ENCODE results near the gene IFNAR1. TPM values are rescaled to one million over a fixed set of nuclear protein-coding genes. Genes with fewer than 3 reads are reported as not detected.
A peak's percentile ranks its signal among the peaks of the same experiment; 100 is the strongest.

Gene IFNAR1
- 10 to 100 TPM; 11.7 to 16.9 TPM for total RNA-seq
- polyA plus RNA-seq (2013, experiment 1 of 2) = 20.8 TPM
- polyA plus RNA-seq (2013, experiment 2 of 2) = 18.7 TPM
- long read RNA-seq, experiment 1, full-length matches to known transcripts = 5 of 9 reads
- long read RNA-seq, experiment 1, partial matches to known transcripts = 2 of 9 reads
- long read RNA-seq, experiment 1, other reads (novel, unspliced or antisense) = 2 of 9 reads
- long read RNA-seq, experiment 2, full-length matches to known transcripts = 39 of 43 reads
- long read RNA-seq, experiment 2, partial matches to known transcripts = 2 of 43 reads
- long read RNA-seq, experiment 2, other reads (novel, unspliced or antisense) = 2 of 43 reads
- long read RNA-seq, experiment 3, full-length matches to known transcripts = 33 of 44 reads
- long read RNA-seq, experiment 3, partial matches to known transcripts = 7 of 44 reads
- long read RNA-seq, experiment 3, other reads (novel, unspliced or antisense) = 4 of 44 reads
- long read RNA-seq, experiment 4, full-length matches to known transcripts = 22 of 26 reads
- long read RNA-seq, experiment 4, partial matches to known transcripts = 0 of 26 reads
- long read RNA-seq, experiment 4, other reads (novel, unspliced or antisense) = 4 of 26 reads

DNA sequence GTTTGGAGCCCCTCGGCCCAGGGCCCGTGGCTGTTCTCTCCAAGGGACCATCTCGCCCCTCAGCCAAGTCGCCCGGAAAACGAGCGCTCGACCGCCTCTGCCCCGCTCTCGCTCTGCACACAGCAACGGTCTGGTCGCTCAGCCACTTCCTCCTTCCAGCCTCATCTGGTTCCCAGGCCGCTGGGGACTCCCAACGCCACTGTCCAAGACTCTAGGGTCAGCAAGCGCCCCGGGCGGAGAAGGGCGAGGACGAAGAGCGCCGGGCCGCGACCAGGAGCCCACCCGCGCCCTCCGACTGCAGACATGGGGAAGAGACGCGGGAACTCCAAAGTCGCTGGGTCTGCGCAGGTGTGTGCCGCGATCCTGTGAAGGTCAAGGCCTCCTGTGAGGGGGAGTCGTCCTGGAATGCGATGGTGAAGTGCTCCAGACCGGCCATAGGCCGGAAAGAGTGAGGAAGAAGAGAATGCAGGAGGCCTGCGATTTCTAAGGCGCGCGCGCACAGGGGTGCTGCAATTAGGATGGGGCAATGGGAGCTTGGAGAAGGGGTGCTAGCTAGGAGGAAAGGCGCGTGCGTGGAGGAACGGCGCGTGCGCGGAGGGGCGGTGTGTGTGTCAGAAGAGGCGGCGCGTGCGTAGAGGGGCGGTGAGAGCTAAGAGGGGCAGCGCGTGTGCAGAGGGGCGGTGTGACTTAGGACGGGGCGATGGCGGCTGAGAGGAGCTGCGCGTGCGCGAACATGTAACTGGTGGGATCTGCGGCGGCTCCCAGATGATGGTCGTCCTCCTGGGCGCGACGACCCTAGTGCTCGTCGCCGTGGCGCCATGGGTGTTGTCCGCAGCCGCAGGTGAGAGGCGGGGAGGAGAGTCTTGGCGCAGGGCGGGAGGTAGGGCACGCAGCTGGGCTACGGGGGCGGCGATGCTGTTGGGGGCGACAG lies at the start of gene IFNAR1:
TSS of gene IFNAR1 (plus strand) at position 680 of the 931 bp plus-strand sequence. CDS start at position 766, 86 bp downstream.
- no peaks in the 10 kb centered on the region for H3K4me1 Mint-ChIP-seq
- Histone ChIP-seq H3K27me3 (ENCODE audit: control insufficient read depth, insufficient read depth, low read length, poor library complexity, severe bottlenecking) (no peaks in the 10 kb centered on the region), H3K27ac (ENCODE audit: low read depth, low read length) (peak within 1 kb of the TSS; percentile 81), H3K36me3 (ENCODE audit: control insufficient read depth, insufficient read depth, low read length) (no peaks in the 10 kb centered on the region), H3K9me3 (ENCODE audit: control insufficient read depth, low read length) (no peaks in the 10 kb centered on the region), H3K4me1 (ENCODE audit: control insufficient read depth, insufficient read depth, low read length) (no peaks in the 10 kb centered on the region), H3K4me3 (ENCODE audit: low read length) (peak within 1 kb of the TSS; percentile 92), H3K9ac (ENCODE audit: extremely low read depth, low read length, poor library complexity, severe bottlenecking) (peak within 1 kb of the TSS; percentile 78)
- no peak within 1 kb of the TSS for H3K27ac Mint-ChIP-seq
- H3K36me3 Mint-ChIP-seq (ENCODE audit: low read depth) = peaks cover 9% of the 10 kb centered on the region
- H3K27me3 Mint-ChIP-seq (ENCODE audit: insufficient read depth) = no peaks in the 10 kb centered on the region
- TF ChIP-seq, protein P1, sequence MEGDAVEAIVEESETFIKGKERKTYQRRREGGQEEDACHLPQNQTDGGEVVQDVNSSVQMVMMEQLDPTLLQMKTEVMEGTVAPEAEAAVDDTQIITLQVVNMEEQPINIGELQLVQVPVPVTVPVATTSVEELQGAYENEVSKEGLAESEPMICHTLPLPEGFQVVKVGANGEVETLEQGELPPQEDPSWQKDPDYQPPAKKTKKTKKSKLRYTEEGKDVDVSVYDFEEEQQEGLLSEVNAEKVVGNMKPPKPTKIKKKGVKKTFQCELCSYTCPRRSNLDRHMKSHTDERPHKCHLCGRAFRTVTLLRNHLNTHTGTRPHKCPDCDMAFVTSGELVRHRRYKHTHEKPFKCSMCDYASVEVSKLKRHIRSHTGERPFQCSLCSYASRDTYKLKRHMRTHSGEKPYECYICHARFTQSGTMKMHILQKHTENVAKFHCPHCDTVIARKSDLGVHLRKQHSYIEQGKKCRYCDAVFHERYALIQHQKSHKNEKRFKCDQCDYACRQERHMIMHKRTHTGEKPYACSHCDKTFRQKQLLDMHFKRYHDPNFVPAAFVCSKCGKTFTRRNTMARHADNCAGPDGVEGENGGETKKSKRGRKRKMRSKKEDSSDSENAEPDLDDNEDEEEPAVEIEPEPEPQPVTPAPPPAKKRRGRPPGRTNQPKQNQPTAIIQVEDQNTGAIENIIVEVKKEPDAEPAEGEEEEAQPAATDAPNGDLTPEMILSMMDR (conservative IDR thresholded peaks at IDR 0.05) = no peak
- WGBS, 2 experiments (ENCODE audit: insufficient coverage in 1 of 2, insufficient read length in 1 of 2) = 0 to 1% methylated on average over 20 to 86 of the region's 86 CpGs
- no peaks in the 10 kb centered on the region for H3K9me3 Mint-ChIP-seq
- DNase-seq = peak; percentile 99
- H3K4me3 Mint-ChIP-seq = no peak within 1 kb of the TSS

DNA sequence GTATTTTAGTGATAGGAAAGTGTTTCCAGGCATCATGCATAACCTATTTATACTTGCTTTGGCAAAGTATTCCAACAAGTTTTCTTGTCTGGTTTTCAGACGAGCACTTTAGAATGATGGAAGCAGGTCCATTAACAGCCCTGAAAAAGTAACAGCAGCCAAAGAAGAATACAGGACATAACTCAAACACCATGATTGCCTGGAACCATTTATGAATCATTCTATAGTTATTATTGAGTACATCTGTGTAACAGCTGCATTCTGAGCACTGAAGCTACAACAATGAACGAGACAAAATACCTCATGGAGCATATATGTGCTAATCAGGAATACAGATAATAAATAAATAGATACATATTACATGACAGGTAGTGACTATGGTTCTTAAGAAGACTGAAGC lies 46.0 kb upstream of the IFNAR1 start:
- WGBS, 2 experiments (ENCODE audit: insufficient coverage in 1 of 2, insufficient read length in 1 of 2) = 96 to 100% methylated on average over 1 to 2 of the region's 2 CpGs
- no peak overlapping the region for H3K4me3 Mint-ChIP-seq
- H3K9me3 ChIP-seq (ENCODE audit: control insufficient read depth, low read length) = peaks cover 37% of the 10 kb centered on the region
- peaks cover 6% of the 10 kb centered on the region for H3K4me1 Mint-ChIP-seq
- H3K4me3 ChIP-seq (ENCODE audit: low read length) = no peak overlapping the region
- no peak overlapping the region for H3K27ac Mint-ChIP-seq
- no peak overlapping the region for H3K27ac ChIP-seq (ENCODE audit: low read depth, low read length)
- H3K9ac ChIP-seq (ENCODE audit: extremely low read depth, low read length, poor library complexity, severe bottlenecking) = no peak overlapping the region
- H3K27me3 Mint-ChIP-seq (ENCODE audit: insufficient read depth) = peaks cover 12% of the 10 kb centered on the region
- DNase-seq = no peak
- peaks cover 24% of the 10 kb centered on the region for H3K36me3 Mint-ChIP-seq (ENCODE audit: low read depth)
- H3K9me3 Mint-ChIP-seq = peaks cover 16% of the 10 kb centered on the region
- H3K36me3 ChIP-seq (ENCODE audit: control insufficient read depth, insufficient read depth, low read length) = peaks cover 7% of the 10 kb centered on the region
- no peaks in the 10 kb centered on the region for H3K4me1 ChIP-seq (ENCODE audit: control insufficient read depth, insufficient read depth, low read length)
- TF ChIP-seq, protein P1 (conservative IDR thresholded peaks at IDR 0.05) = no peak
- H3K27me3 ChIP-seq (ENCODE audit: control insufficient read depth, insufficient read depth, low read length, poor library complexity, severe bottlenecking) = peaks cover 5% of the 10 kb centered on the region

DNA sequence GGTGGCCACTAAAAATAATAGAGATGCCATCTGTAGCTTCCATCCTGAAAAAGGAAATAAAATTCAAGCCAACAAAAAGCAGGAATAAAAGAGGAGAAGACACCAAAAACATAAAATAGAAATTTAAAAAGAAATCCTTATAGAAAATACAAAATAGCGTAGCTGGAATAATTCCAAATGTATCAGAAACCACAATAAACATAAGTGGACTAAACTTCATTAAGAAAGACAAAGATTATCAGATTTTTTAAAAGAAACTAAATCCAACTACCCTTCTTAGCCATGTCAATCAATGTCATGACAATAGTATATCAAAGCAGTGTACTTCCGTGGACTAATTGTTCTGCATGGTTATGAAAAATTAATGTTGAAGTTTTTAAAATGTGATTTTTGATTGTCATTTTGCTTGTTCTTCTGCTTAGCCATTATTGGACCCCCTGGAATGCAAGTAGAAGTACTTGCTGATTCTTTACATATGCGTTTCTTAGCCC lies 45.4 kb upstream of the IFNAR1 start:
- Histone ChIP-seq H3K4me3 (ENCODE audit: low read length) (no peak overlapping the region), H3K9me3 (ENCODE audit: control insufficient read depth, low read length) (peaks cover 35% of the 10 kb centered on the region), H3K4me1 (ENCODE audit: control insufficient read depth, insufficient read depth, low read length) (no peaks in the 10 kb centered on the region), H3K27ac (ENCODE audit: low read depth, low read length) (no peak overlapping the region), H3K27me3 (ENCODE audit: control insufficient read depth, insufficient read depth, low read length, poor library complexity, severe bottlenecking) (peaks cover 5% of the 10 kb centered on the region), H3K36me3 (ENCODE audit: control insufficient read depth, insufficient read depth, low read length) (peaks cover 7% of the 10 kb centered on the region), H3K9ac (ENCODE audit: extremely low read depth, low read length, poor library complexity, severe bottlenecking) (no peak overlapping the region)
- H3K4me3 Mint-ChIP-seq = no peak overlapping the region
- TF ChIP-seq, protein P1 (conservative IDR thresholded peaks at IDR 0.05) = no peak
- peaks cover 16% of the 10 kb centered on the region for H3K9me3 Mint-ChIP-seq
- no peak for DNase-seq
- 93 to 100% methylated on average over 2 to 3 of the region's 3 CpGs for WGBS, 2 experiments (ENCODE audit: insufficient coverage in 1 of 2, insufficient read length in 1 of 2)
- peaks cover 25% of the 10 kb centered on the region for H3K36me3 Mint-ChIP-seq (ENCODE audit: low read depth)
- peaks cover 12% of the 10 kb centered on the region for H3K27me3 Mint-ChIP-seq (ENCODE audit: insufficient read depth)
- H3K27ac Mint-ChIP-seq = no peak overlapping the region
- H3K4me1 Mint-ChIP-seq = peaks cover 6% of the 10 kb centered on the region
